Psoas muscle (tissue), 8 donors: ENCODE results near the gene TRMT61A. TPM values are rescaled to one million over a fixed set of nuclear protein-coding genes. Genes with fewer than 3 reads are reported as not detected.

ENCODE experiments used
- ATAC-seq, 4 donors: fragments of 200-7000 bp; cut with Tn5 transposase; one replicate each; pipeline ENCODE4 v1.9.1; 2020; ENCODE audit warnings: moderate library complexity in 3 of 4, mild to moderate bottlenecking in 2 of 4
- DNase-seq, 2 donors: peaks; one replicate each; pipeline ENCODE4 v3.0.0-alpha.2; 2020
- H3K27ac ChIP-seq: fragments of 200-600 bp; one replicate; pipeline ENCODE4 v1.8.0; 2022
- H3K27me3 ChIP-seq, 3 donors: fragments of 200-600 bp in 1 of 3; one replicate each; pipeline versions ENCODE4 v1.6.1 to v1.8.0; 2013 to 2022; ENCODE audit warnings: low read length in 2 of 3, mild to moderate bottlenecking in 2 of 3, moderate library complexity in 1 of 3; ENCODE audit not compliant: insufficient read depth in 3 of 3
- H3K36me3 ChIP-seq, 2 donors: fragments of 200-600 bp in 1 of 2; one replicate each; pipeline versions ENCODE4 v1.6.1 to v1.8.0; 2013 to 2022; ENCODE audit warnings: low read depth in 1 of 2, mild to moderate bottlenecking in 1 of 2, moderate library complexity in 1 of 2; ENCODE audit not compliant: insufficient read depth in 1 of 2
- H3K4me1 ChIP-seq: fragments of 200-600 bp; one replicate; pipeline ENCODE4 v1.8.0; 2022
- H3K4me3 ChIP-seq: fragments of 200-600 bp; one replicate; pipeline ENCODE4 v1.8.0; 2022; ENCODE audit warnings: mild to moderate bottlenecking
- H3K9me3 ChIP-seq: fragments of 200-600 bp; one replicate; pipeline ENCODE4 v1.8.0; 2022
- WGBS, 3 donors: extraction: QIAGEN DNeasy Blood & Tissue Kit; methylation state at CpG; one replicate each; pipeline versions ENCODE4 v1.1.6 to v1.1.7; 2013; 5-methylcytosine and 5-hydroxymethylcytosine counted together
- intact Hi-C, 2 donors: fragments of 100-400 bp; cut with DNase I; formaldehyde crosslinking; loops; one replicate each; pipeline versions ENCODE4 v1.11.0 to v1.14.2; 2022
- polyA plus RNA-seq, 3 donors: library from polyadenylated mRNA; stranded (reverse); fragments of 200-250 nt; gene quantifications; one replicate each; pipeline ENCODE4 v1.2.3, GENCODE V29; 2013
- total RNA-seq, 4 donors: library from RNA; stranded (reverse); fragmentation: NEBNext Ultra II Directional in 2 of 4; extraction: Animal tissue kit (Norgen Biotek cat#: 25700) in 2 of 4; gene quantifications; one replicate each; pipeline versions ENCODE4 v1.2.1 to v1.2.4, GENCODE V29; 2021 to 2023
- TF ChIP-seq, protein P1 (sequence below): fragments of 200-600 bp; IDR thresholded peaks from one replicate; pipeline ENCODE4 v1.8.0; 2022; ENCODE audit warnings: antibody characterized with exemption
- donor health status: healthy with polysubstance abuse.
- donor health status: DM: no; HTN: no; CAD: no; lungs with moderate emphysema.
- donor health status: Bipolar disorder and iron deficiency.
- donor health status: healthy.
- donor health status: DM: yes; HTN: yes; CAD: no.
- donor health status: DM: no; HTN: no; CAD: no.
- donor health status: DM: no; HTN: no; CAD: no.
- donor health status: DM: yes; HTN: yes; CAD: no.

Gene TRMT61A
- total and polyA plus RNA-seq, 7 donors, result 6.5 to 29.5 (median 12.7) TPM

DNA sequence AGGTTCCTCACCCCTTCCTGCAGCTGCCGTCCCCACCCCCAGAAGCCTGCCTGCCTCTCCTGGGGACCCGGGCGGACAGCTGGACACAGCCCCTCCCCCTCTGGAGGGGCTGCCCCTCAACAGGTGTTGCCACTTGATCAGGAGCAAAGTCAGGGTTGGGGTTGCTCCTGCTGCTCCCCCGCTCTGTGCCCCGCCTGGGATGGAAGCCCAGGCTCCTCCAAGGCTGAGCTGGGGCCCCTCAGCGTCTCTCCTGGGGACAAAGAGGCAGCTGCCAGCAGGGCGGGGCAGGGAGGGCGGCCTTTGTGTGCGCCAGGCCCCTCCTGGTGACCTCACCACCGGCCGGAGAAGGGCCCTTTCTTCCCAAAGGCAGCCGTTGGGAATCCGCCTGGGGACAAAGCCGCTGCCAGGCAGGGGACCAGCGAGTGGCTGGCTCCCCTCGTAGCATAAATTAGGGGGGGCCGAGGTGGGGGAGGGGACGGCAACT, 13.7 kb downstream of the TRMT61A start:
- no peak for ATAC-seq
- H3K4me3 ChIP-seq, result no peak overlapping the region
- no peak overlapping the region for H3K27ac ChIP-seq
- intact Hi-C loops, result loop anchor here in 1 of 2 donors (10.0 kb wide), 1 partner anchor 48 kb away; no protein-coding TSS in a partner anchor
- WGBS, 3 donors, result 10 to 18% (median 15%) methylated on average over 14 to 18 of the region's 18 CpGs
- no peaks in the 10 kb centered on the region for H3K9me3 ChIP-seq
- TF ChIP-seq, protein P1, sequence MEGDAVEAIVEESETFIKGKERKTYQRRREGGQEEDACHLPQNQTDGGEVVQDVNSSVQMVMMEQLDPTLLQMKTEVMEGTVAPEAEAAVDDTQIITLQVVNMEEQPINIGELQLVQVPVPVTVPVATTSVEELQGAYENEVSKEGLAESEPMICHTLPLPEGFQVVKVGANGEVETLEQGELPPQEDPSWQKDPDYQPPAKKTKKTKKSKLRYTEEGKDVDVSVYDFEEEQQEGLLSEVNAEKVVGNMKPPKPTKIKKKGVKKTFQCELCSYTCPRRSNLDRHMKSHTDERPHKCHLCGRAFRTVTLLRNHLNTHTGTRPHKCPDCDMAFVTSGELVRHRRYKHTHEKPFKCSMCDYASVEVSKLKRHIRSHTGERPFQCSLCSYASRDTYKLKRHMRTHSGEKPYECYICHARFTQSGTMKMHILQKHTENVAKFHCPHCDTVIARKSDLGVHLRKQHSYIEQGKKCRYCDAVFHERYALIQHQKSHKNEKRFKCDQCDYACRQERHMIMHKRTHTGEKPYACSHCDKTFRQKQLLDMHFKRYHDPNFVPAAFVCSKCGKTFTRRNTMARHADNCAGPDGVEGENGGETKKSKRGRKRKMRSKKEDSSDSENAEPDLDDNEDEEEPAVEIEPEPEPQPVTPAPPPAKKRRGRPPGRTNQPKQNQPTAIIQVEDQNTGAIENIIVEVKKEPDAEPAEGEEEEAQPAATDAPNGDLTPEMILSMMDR, result no peak
- peaks cover 56% of the 10 kb centered on the region for H3K4me1 ChIP-seq
- no peaks in the 10 kb centered on the region for H3K27me3 ChIP-seq
- H3K36me3 ChIP-seq, result no peaks in the 10 kb centered on the region
- peak; percentile 73 to 84 for DNase-seq

DNA sequence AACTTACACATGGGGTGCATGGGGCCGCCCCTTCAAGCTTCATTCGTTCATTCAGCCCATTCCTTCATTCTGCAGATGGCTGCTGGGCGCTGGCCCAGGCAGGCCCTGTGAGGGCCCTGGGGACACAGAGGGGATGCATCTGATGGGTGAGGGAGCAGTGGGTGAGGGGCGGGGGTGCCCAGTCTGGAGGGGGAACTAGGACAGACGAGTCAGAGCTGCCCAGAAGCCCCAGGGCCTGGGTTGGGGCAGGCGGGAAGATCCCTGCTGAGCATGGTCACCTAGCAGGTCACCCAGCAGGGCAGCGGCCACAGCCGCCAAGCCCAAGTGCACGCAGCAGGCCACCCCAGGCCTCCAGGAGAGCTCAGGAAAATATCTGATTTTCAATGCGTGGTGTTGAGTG, 14.1 kb downstream of the TRMT61A start:
- intact Hi-C loops, result loop anchor here in 1 of 2 donors (10.0 kb wide), 1 partner anchor 48 kb away; no protein-coding TSS in a partner anchor
- Histone ChIP-seq H3K27me3 (no peaks in the 10 kb centered on the region), H3K4me1 (peaks cover 55% of the 10 kb centered on the region), H3K27ac (no peak overlapping the region), H3K36me3 (no peaks in the 10 kb centered on the region), H3K9me3 (no peaks in the 10 kb centered on the region), H3K4me3 (no peak overlapping the region)
- DNase-seq (peak; percentile 19 to 52), ATAC-seq (no peak)
- 72 to 75% (median 72%) methylated on average over 8 to 10 of the region's 10 CpGs for WGBS, 3 donors
- TF ChIP-seq, protein P1, result no peak

DNA sequence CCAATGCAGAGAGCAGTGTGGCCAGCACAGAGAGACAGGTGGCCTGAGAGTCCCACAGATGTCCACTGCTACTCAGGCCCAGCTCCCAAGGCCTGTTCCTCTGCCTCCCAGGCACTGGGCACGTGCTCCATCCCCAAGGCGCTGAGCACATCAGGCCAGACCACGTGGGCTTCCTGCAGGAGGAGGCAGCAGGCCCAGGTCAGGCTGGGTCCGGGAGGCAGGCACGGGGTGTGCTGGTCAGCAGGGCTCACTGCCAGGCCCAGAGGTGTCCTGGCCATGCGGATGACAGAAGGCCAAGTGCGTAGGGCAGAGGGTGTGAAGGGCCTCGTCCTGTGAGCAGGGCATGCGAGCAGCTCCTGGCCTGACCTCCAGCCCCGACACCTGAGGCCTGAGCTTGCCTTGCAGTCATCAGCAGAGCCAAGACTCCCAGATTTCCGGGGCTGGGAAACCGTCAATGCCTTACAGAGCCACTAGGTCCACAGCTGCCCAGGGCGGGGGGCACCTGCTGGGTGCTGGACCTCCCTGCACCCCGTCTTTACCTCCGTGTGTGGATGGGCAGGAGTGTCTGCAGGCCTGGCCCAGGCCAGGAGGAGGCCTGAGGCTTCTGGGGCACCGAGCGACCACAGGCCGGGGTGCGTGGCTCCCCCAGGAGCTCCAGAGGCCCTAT, 14.9 kb downstream of the TRMT61A start:
- H3K36me3 ChIP-seq, result no peaks in the 10 kb centered on the region
- peaks cover 48% of the 10 kb centered on the region for H3K4me1 ChIP-seq
- no peak overlapping the region for H3K4me3 ChIP-seq
- no peak overlapping the region for H3K27ac ChIP-seq
- H3K9me3 ChIP-seq, result no peaks in the 10 kb centered on the region
- WGBS, 3 donors, result 46 to 67% (median 48%) methylated on average over 15 to 19 of the region's 19 CpGs
- TF ChIP-seq, protein P1, result no peak
- peak; percentile 13 to 67 (median 33) for ATAC-seq
- no peaks in the 10 kb centered on the region for H3K27me3 ChIP-seq
- intact Hi-C loops, result loop anchor here in 1 of 2 donors (10.0 kb wide), 1 partner anchor 49 kb away; no protein-coding TSS in a partner anchor
- DNase-seq, result peak; percentile 57 to 75

DNA sequence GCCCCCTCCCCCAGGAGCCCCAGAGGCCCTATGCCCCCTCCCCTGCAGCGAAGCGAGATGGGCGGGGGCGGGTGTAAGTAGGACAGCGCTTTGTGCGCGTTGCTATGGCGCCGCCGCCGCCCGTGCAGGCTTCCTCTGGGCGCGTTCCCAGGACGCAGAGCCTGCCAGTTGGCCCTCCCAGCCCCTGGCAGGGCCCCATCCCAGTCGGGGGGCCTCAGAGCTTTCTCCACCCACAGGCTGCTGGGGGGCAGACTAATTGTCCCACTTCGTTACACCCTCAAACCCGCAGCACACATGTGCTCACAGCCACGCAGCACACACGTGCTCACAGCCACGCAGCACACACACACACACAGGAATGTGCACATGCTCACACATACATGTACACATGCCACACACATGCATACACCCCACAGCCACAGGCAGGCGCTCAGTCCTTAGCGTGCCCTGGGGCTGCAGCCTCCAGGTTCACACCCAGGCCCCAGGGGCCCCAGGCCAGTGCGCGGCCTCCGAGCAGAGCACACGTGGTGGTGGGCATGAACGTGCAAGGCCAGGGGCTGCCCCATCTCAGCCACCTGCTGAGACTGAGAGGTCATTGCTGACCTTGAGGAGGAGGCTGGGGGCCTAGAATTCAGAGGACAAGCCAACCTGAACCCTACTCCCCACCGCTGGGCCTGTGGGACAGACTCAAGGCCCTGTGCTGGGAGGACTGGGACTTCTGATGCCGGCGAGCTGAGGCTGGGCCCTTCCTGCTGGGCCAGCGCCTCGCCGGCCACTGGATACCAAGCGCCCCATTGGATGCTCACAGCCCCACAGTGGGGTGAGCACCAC, 15.6 kb downstream of the TRMT61A start:
- H3K36me3 ChIP-seq, result no peaks in the 10 kb centered on the region
- WGBS, 3 donors, result 57 to 78% (median 63%) methylated on average over 20 to 35 of the region's 35 CpGs

More for the DNA sequence above, 15.6 kb downstream of the TRMT61A start:
- DNase-seq (peak; percentile 55 to 69), ATAC-seq (no peak)
- Histone ChIP-seq H3K27ac (no peak overlapping the region), H3K4me3 (no peak overlapping the region), H3K4me1 (peaks cover 47% of the 10 kb centered on the region), H3K27me3 (no peaks in the 10 kb centered on the region), H3K9me3 (no peaks in the 10 kb centered on the region)
- intact Hi-C loops, result loop anchor here in 1 of 2 donors (10.0 kb wide), 1 partner anchor 50 kb away; no protein-coding TSS in a partner anchor
- TF ChIP-seq, protein P1, result no peak
